Natural killer cell (primary cell): ENCODE measurements around the gene PTPRN2. TPM values are rescaled to one million over a fixed set of nuclear protein-coding genes. Genes with fewer than 3 reads are reported as not detected.
"Not testable (repeated sequence)": the region's sequence is repeated elsewhere in the genome, so short reads cannot be mapped to it uniquely, and the experiment has no call there.

Experiments used
- ATAC-seq, 3 donors: fragments of 150-1000 bp in 2 of 3; fragments of 200-7000 bp in 1 of 3; cut with Tn5 transposase; 1 replicate in 1 of 3; 2 replicates in 2 of 3; pipeline ENCODE4 v1.10.0; 2021; ENCODE audit warnings: mild to moderate bottlenecking in 2 of 3, moderate library complexity in 2 of 3
- DNase-seq, 2 donors: peaks; one replicate each; pipeline versions ENCODE4 v3.0.0 to v3.0.0-alpha.2; 2013 to 2021; ENCODE audit warnings: mixed read lengths in 1 of 2
- H3K27ac ChIP-seq: one replicate; pipeline ENCODE4 v1.5.1; 2013; ENCODE audit warnings: mild to moderate bottlenecking, low read length
- H3K27me3 ChIP-seq: one replicate; pipeline ENCODE4 v1.6.1; 2013; ENCODE audit warnings: low read length; ENCODE audit not compliant: control insufficient read depth, insufficient read depth
- H3K36me3 ChIP-seq: one replicate; pipeline ENCODE4 v1.6.1; 2013; ENCODE audit warnings: low read length; ENCODE audit not compliant: control insufficient read depth, insufficient read depth
- H3K4me1 ChIP-seq: one replicate; pipeline ENCODE4 v1.6.1; 2013; ENCODE audit warnings: low read length; ENCODE audit not compliant: control insufficient read depth, insufficient read depth
- H3K4me3 ChIP-seq: one replicate; pipeline ENCODE4 v1.5.1; 2013; ENCODE audit warnings: low read length
- H3K9me3 ChIP-seq: one replicate; pipeline ENCODE4 v1.6.1; 2013; ENCODE audit warnings: low read length; ENCODE audit not compliant: control insufficient read depth, insufficient read depth
- H3K27ac Mint-ChIP-seq, 2 donors: one replicate each; pipeline ENCODE4 v1.8.0; 2022; ENCODE audit warnings: mild to moderate bottlenecking in 2 of 2, mixed read lengths in 2 of 2, moderate library complexity in 1 of 2
- H3K27me3 Mint-ChIP-seq, 2 donors: one replicate each; pipeline ENCODE4 v1.8.0; 2022; ENCODE audit warnings: low read depth in 2 of 2, mixed read lengths in 2 of 2
- H3K36me3 Mint-ChIP-seq: one replicate; pipeline ENCODE4 v1.8.0; 2022; ENCODE audit warnings: mixed read lengths
- H3K4me1 Mint-ChIP-seq, 2 donors: one replicate each; pipeline ENCODE4 v1.8.0; 2022; ENCODE audit warnings: mixed read lengths in 2 of 2
- H3K4me3 Mint-ChIP-seq: one replicate; pipeline ENCODE4 v1.8.0; 2022; ENCODE audit warnings: mild to moderate bottlenecking, moderate library complexity, mixed read lengths
- H3K9me3 Mint-ChIP-seq, 2 donors: one replicate each; pipeline ENCODE4 v1.8.0; 2022; ENCODE audit warnings: mixed read lengths in 2 of 2
- CTCF ChIP-seq: fragments of 200-600 bp; IDR thresholded peaks from one replicate; pipeline ENCODE4 v1.8.0; 2022; ENCODE audit warnings: antibody characterized with exemption
- WGBS: methylation state at CpG from one replicate; pipeline ENCODE4 v1.1.7; 2013; ENCODE audit warnings: missing lambda C conversion rate; ENCODE audit not compliant: insufficient coverage; 5-methylcytosine and 5-hydroxymethylcytosine counted together
- intact Hi-C: fragments of 100-400 bp; cut with micrococcal nuclease; formaldehyde crosslinking; loops from one replicate; pipeline ENCODE4 v1.14.2; 2022
- total RNA-seq, 4 donors: library from RNA; stranded (reverse); fragments of 120-200 nt in 1 of 4; gene quantifications; one replicate each; pipeline versions ENCODE4 v1.2.3 to v1.2.4, GENCODE V29; 2013 to 2022

The PTPRN2 gene
- total RNA-seq, 3 donors from 2014 or later (not counting 1 experiment from before 2014, with no cell fraction given), result 1.3 to 2.5 (median 1.9) TPM

GRCh38 chr7:158344706-158345300 lies 242.8 kb downstream of the PTPRN2 start:
- no peaks in the 10 kb centered on the region for H3K27me3 ChIP-seq
- peaks cover 17% of the 10 kb centered on the region for H3K9me3 ChIP-seq
- intact Hi-C loops, result loop anchor here (10.0 kb wide), 1 partner anchor 250 kb away; no protein-coding TSS in a partner anchor
- H3K36me3 Mint-ChIP-seq, result no peaks in the 10 kb centered on the region
- no peak for ATAC-seq
- no peaks in the 10 kb centered on the region for H3K4me1 ChIP-seq
- no peaks in the 10 kb centered on the region for H3K36me3 ChIP-seq
- WGBS, result 92% methylated on average over 11 of the region's 11 CpGs
- no peak overlapping the region for H3K4me3 Mint-ChIP-seq
- no peak overlapping the region for H3K27ac Mint-ChIP-seq
- no peak for TF ChIP-seq CTCF
- no peak overlapping the region for H3K27ac ChIP-seq
- peaks cover 5 to 19% of the 10 kb centered on the region in 2 donors for H3K4me1 Mint-ChIP-seq
- peaks cover 13 to 14% of the 10 kb centered on the region in 2 donors for H3K9me3 Mint-ChIP-seq
- no peak overlapping the region for H3K4me3 ChIP-seq
- H3K27me3 Mint-ChIP-seq, result no peaks in the 10 kb centered on the region
- no peak for DNase-seq

- no peak overlapping the region for H3K27ac Mint-ChIP-seq
- DNase-seq (no peak), ATAC-seq (peak in 1 of 3 donors; percentile 27)
- 78% methylated on average over 10 of the region's 10 CpGs for WGBS
- peaks cover 13 to 14% of the 10 kb centered on the region in 2 donors for H3K9me3 Mint-ChIP-seq
- no peak overlapping the region for H3K27ac ChIP-seq
- no peaks in the 10 kb centered on the region for H3K4me1 ChIP-seq
- no peak overlapping the region for H3K4me3 ChIP-seq
- intact Hi-C loops, result loop anchor here (10.0 kb wide), 1 partner anchor 251 kb away; no protein-coding TSS in a partner anchor
- H3K4me3 Mint-ChIP-seq, result no peak overlapping the region
- no peaks in the 10 kb centered on the region for H3K36me3 Mint-ChIP-seq
- peaks cover 17% of the 10 kb centered on the region for H3K9me3 ChIP-seq
- no peaks in the 10 kb centered on the region for H3K27me3 Mint-ChIP-seq
- no peaks in the 10 kb centered on the region for H3K27me3 ChIP-seq
- H3K36me3 ChIP-seq, result no peaks in the 10 kb centered on the region
- no peak for TF ChIP-seq CTCF
- H3K4me1 Mint-ChIP-seq, result peaks cover 5 to 19% of the 10 kb centered on the region in 2 donors
Observed at GRCh38 chr7:158343936-158344455, 243.6 kb downstream of the PTPRN2 start.

GRCh38 chr7:158343526-158343925 lies 244.1 kb downstream of the PTPRN2 start:
- no peaks in the 10 kb centered on the region for H3K36me3 ChIP-seq
- Mint-ChIP-seq H3K27ac (no peak overlapping the region), H3K4me1 (peaks cover 5 to 19% of the 10 kb centered on the region in 2 donors), H3K9me3 (peaks cover 13 to 14% of the 10 kb centered on the region in 2 donors), H3K27me3 (no peaks in the 10 kb centered on the region), H3K36me3 (no peaks in the 10 kb centered on the region), H3K4me3 (no peak overlapping the region)
- no peak overlapping the region for H3K27ac ChIP-seq
- H3K9me3 ChIP-seq, result peaks cover 17% of the 10 kb centered on the region
- no peak for TF ChIP-seq CTCF
- DNase-seq, result no peak
- H3K4me3 ChIP-seq, result no peak overlapping the region
- WGBS, result 95% methylated on average over 20 of the region's 20 CpGs
- intact Hi-C loops, result loop anchor here (10.0 kb wide), 1 partner anchor 251 kb away; no protein-coding TSS in a partner anchor
- peak in 1 of 3 donors; percentile 27 for ATAC-seq
- no peaks in the 10 kb centered on the region for H3K4me1 ChIP-seq
- no peaks in the 10 kb centered on the region for H3K27me3 ChIP-seq

- H3K4me3 ChIP-seq, ATAC-seq, H3K4me1 ChIP-seq, H3K36me3 Mint-ChIP-seq, H3K27me3 Mint-ChIP-seq, H3K36me3 ChIP-seq, H3K27me3 ChIP-seq: not testable (repeated sequence)
- DNase-seq, result peak in 1 of 2 donors; percentile 15
- Mint-ChIP-seq H3K4me3 (peak overlapping the region; percentile 35), H3K9me3 (peaks cover 21% of the 10 kb centered on the region in 2 donors), H3K27ac (peak overlapping the region; percentile 78 to 88), H3K4me1 (peaks cover 17 to 31% of the 10 kb centered on the region in 2 donors)
- peaks cover 27% of the 10 kb centered on the region for H3K9me3 ChIP-seq
- peak overlapping the region; percentile 2 for H3K27ac ChIP-seq
- intact Hi-C loops, result loop anchor here (10.0 kb wide), 1 partner anchor 254 kb away; no protein-coding TSS in a partner anchor
- WGBS, result 78% methylated on average over 15 of the region's 15 CpGs
Observed at GRCh38 chr7:158341097-158341496, 246.5 kb downstream of the PTPRN2 start.

GRCh38 chr7:158336952-158337351 lies 250.7 kb downstream of the PTPRN2 start:
- peak overlapping the region; percentile 81 to 86 for H3K27ac Mint-ChIP-seq

More at GRCh38 chr7:158336952-158337351, 250.7 kb downstream of the PTPRN2 start:
- H3K36me3 Mint-ChIP-seq, H3K4me3 ChIP-seq, DNase-seq, ATAC-seq, intact Hi-C loops, H3K36me3 ChIP-seq, H3K27me3 Mint-ChIP-seq, H3K4me1 ChIP-seq, H3K27me3 ChIP-seq: not testable (repeated sequence)
- H3K27ac ChIP-seq, result peak overlapping the region; percentile 38
- H3K4me3 Mint-ChIP-seq, result peak overlapping the region; percentile 49
- 91% methylated on average over 6 of the region's 9 CpGs for WGBS
- H3K4me1 Mint-ChIP-seq, result peaks cover 30 to 40% of the 10 kb centered on the region in 2 donors
- peaks cover 34% of the 10 kb centered on the region for H3K9me3 ChIP-seq
- peaks cover 23 to 34% of the 10 kb centered on the region in 2 donors for H3K9me3 Mint-ChIP-seq
